Testis (tissue), 3 donors: Measurements from ENCODE around the gene LIME1. TPM values are rescaled to one million over a fixed set of nuclear protein-coding genes. Genes with fewer than 3 reads are reported as not detected.

Source experiments
- DNase-seq: peaks from one replicate; pipeline ENCODE4 v3.0.0-alpha.2; 2019
- H3K27ac ChIP-seq, 2 donors: fragments of 200-600 bp; sonication (generic); one replicate each; pipeline ENCODE4 v1.5.1; 2019
- H3K27me3 ChIP-seq: fragments of 200-600 bp; sonication (generic); one replicate; pipeline ENCODE4 v1.5.1; 2019
- H3K36me3 ChIP-seq: fragments of 200-600 bp; sonication (generic); one replicate; pipeline ENCODE4 v1.5.1; 2017; ENCODE audit warnings: low read depth; ENCODE audit errors: missing control alignments
- H3K4me1 ChIP-seq: fragments of 200-600 bp; sonication (generic); one replicate; pipeline ENCODE4 v1.5.1; 2019
- H3K4me3 ChIP-seq, 2 donors: fragments of 200-600 bp; sonication (generic); one replicate each; pipeline ENCODE4 v1.5.1; 2017 to 2019
- H3K9me3 ChIP-seq: fragments of 200-600 bp; sonication (generic); one replicate; pipeline ENCODE4 v1.5.1; 2017
- CTCF ChIP-seq, 3 experiments: fragments of 450-650 bp in 2 of 3; fragments of 200-600 bp in 1 of 3; sonication (generic) in 1 of 3; IDR thresholded peaks; one replicate each; pipeline ENCODE4 v1.5.1; 2016 to 2019; ENCODE audit warnings: antibody characterized with exemption in 3 of 3, mild to moderate bottlenecking in 2 of 3, moderate library complexity in 1 of 3
- POLR2A ChIP-seq: fragments of 450-650 bp; IDR thresholded peaks from one replicate; pipeline ENCODE4 v1.6.1; 2017; ENCODE audit warnings: antibody characterized with exemption, mild to moderate bottlenecking, moderate library complexity
- WGBS, 2 donors: methylation state at CpG; one replicate each; pipeline ENCODE4 v1.1.5; 2018; 5-methylcytosine and 5-hydroxymethylcytosine counted together
- intact Hi-C: fragments of 100-400 bp; cut with DNase I; formaldehyde crosslinking; loops from one replicate; pipeline ENCODE4 v1.15.1; 2023; ENCODE audit warnings: low total_unique reads
- polyA plus RNA-seq: library from polyadenylated mRNA; stranded (reverse); fragments of 350-450 nt; fragmentation: Illumina TruSeq; extraction: RNeasy Lipid Tissue Mini Kit (QIAGEN cat#74804); gene quantifications from one replicate; pipeline ENCODE4 v1.2.3, GENCODE V29; 2014; ENCODE audit warnings: low read depth, low replicate concordance; ENCODE audit not compliant: insufficient read depth
- total RNA-seq, 2 donors: library from RNA; depleted of rRNA; stranded (reverse); fragments of >200 nt; gene quantifications; one replicate each; pipeline ENCODE4 v1.2.3, GENCODE V29; 2016

LIME1 gene
- total and polyA plus RNA-seq, 3 donors from 2014 or later = 5.6 to 47.4 (median 41.4) TPM

GRCh38 chr20:63756648-63756991, 20.2 kb downstream of the LIME1 start:
- intact Hi-C loops = no loop called here
- Histone ChIP-seq H3K27me3 (no peaks in the 10 kb centered on the region), H3K9me3 (no peaks in the 10 kb centered on the region), H3K4me3 (no peak overlapping the region), H3K27ac (no peak overlapping the region), H3K4me1 (no peaks in the 10 kb centered on the region), H3K36me3 (no peaks in the 10 kb centered on the region)
- DNase-seq = no peak
- WGBS, 2 donors = 67 to 71% methylated on average over 8 of the region's 8 CpGs
- TF ChIP-seq CTCF (IDR thresholded peaks at IDR 0.05) (no peak), POLR2A (no peak)

GRCh38 chr20:63758152-63758551, 21.7 kb downstream of the LIME1 start:
- intact Hi-C loops = no loop called here
- Histone ChIP-seq H3K27ac (no peak overlapping the region), H3K27me3 (no peaks in the 10 kb centered on the region), H3K36me3 (no peaks in the 10 kb centered on the region), H3K4me3 (no peak overlapping the region), H3K4me1 (no peaks in the 10 kb centered on the region), H3K9me3 (no peaks in the 10 kb centered on the region)
- TF ChIP-seq POLR2A (no peak), CTCF (IDR thresholded peaks at IDR 0.05) (no peak)
- WGBS, 2 donors = 85 to 86% methylated on average over 5 to 6 of the region's 7 CpGs
- DNase-seq = no peak

- intact Hi-C loops = no loop called here
- no peak overlapping the region for H3K27ac ChIP-seq
- H3K4me1 ChIP-seq = no peaks in the 10 kb centered on the region
- no peak for TF ChIP-seq CTCF (IDR thresholded peaks at IDR 0.05)
- no peak for TF ChIP-seq POLR2A
- no peaks in the 10 kb centered on the region for H3K27me3 ChIP-seq
- no peak overlapping the region for H3K4me3 ChIP-seq
- WGBS, 2 donors = 84 to 89% methylated on average over 7 of the region's 7 CpGs
- H3K9me3 ChIP-seq = no peaks in the 10 kb centered on the region
- H3K36me3 ChIP-seq = no peaks in the 10 kb centered on the region
- DNase-seq = no peak
Observed at GRCh38 chr20:63759377-63759901, 23.0 kb downstream of the LIME1 start.

GRCh38 chr20:63765082-63765873, 28.8 kb downstream of the LIME1 start:
- Histone ChIP-seq H3K27ac (no peak overlapping the region), H3K9me3 (no peaks in the 10 kb centered on the region), H3K27me3 (no peaks in the 10 kb centered on the region), H3K4me1 (peaks cover 3% of the 10 kb centered on the region), H3K4me3 (no peak overlapping the region), H3K36me3 (no peaks in the 10 kb centered on the region)
- no peak for DNase-seq
- TF ChIP-seq POLR2A = no peak
- no peak for TF ChIP-seq CTCF (IDR thresholded peaks at IDR 0.05)
- intact Hi-C loops = no loop called here
- 50 to 69% methylated on average over 14 to 16 of the region's 16 CpGs for WGBS, 2 donors

- 89 to 90% methylated on average over 7 of the region's 7 CpGs for WGBS, 2 donors
- Histone ChIP-seq H3K4me3 (no peak overlapping the region), H3K36me3 (no peaks in the 10 kb centered on the region), H3K27me3 (no peaks in the 10 kb centered on the region), H3K4me1 (peaks cover 3% of the 10 kb centered on the region), H3K27ac (no peak overlapping the region), H3K9me3 (no peaks in the 10 kb centered on the region)
- DNase-seq = no peak
- intact Hi-C loops = no loop called here
- TF ChIP-seq POLR2A = no peak
Observed at GRCh38 chr20:63765902-63766301, 29.4 kb downstream of the LIME1 start.
